GM12878 (cell line): Measurements from ENCODE around the gene ANK3. TPM values are rescaled to one million over a fixed set of nuclear protein-coding genes. Genes with fewer than 3 reads are reported as not detected.

Experiments used
- ATAC-seq: fragments of 200-7000 bp; cut with Tn5 transposase; 3 replicates; pipeline ENCODE4 v1.9.1; 2020; ENCODE audit warnings: mild to moderate bottlenecking, moderate library complexity
- BruUV-seq: library from RNA; stranded (reverse); fragments of 400-500 nt; replicated peaks from 2 replicates; lab custom pipeline; 2021; lab: Mats Ljungman, UMichigan
- CTCF ChIA-PET: fragments of 300-600 bp; sonication (Branson Sonifier 250); formaldehyde crosslinking; extraction: SDS; loops from one replicate; lab custom pipeline; 2021; ENCODE audit warnings: inconsistent platforms; lab: Yijun Ruan, JAX
- POLR2A ChIA-PET: fragments of 350-600 bp; formaldehyde crosslinking; extraction: SDS; loops from one replicate; lab custom pipeline; 2021; ENCODE audit warnings: inconsistent platforms; lab: Charles Lee
- RAD21 ChIA-PET: fragments of 300-600 bp; sonication (Branson Sonifier 250); formaldehyde crosslinking; loops from one replicate; lab custom pipeline; 2023; ENCODE audit warnings: antibody characterized with exemption; ENCODE audit not compliant: unreplicated experiment; lab: Charles Lee
- SMC1A ChIA-PET: fragments of 300-600 bp; sonication (Branson Sonifier 250); formaldehyde crosslinking; loops from one replicate; lab custom pipeline; 2023; ENCODE audit not compliant: unreplicated experiment, uncharacterized antibody; lab: Charles Lee
- DNase-seq: peaks from one replicate; pipeline ENCODE4 v3.0.0-alpha.2; 2011; ENCODE audit warnings: low read depth, low spot score
- FAIRE-seq: peaks from 3 replicates; lab custom pipeline; 2011; peaks lifted over from hg19 to GRCh38; lab: Jason Lieb, UNC
- H2AFZ ChIP-seq: 2 replicates; pipeline ENCODE4 v1.6.0; 2011; ENCODE audit warnings: low read depth, low read length, control low read depth; ENCODE audit not compliant: control insufficient read depth
- H3K27ac ChIP-seq: 2 replicates; pipeline ENCODE4 v1.5.1; 2011; ENCODE audit warnings: control low read depth; ENCODE audit not compliant: control insufficient read depth, insufficient read depth
- H3K27me3 ChIP-seq, 2 experiments: replicated peaks in 1 of 2; 2 replicates each; pipeline versions ENCODE4 v1.6.0 to v1.6.1; 2011; ENCODE audit warnings: low read length in 1 of 2; ENCODE audit not compliant: control insufficient read depth in 2 of 2, insufficient read depth in 2 of 2
- H3K36me3 ChIP-seq, 2 experiments: 2 replicates each; pipeline ENCODE4 v1.5.1; 2011; ENCODE audit warnings: low read length in 1 of 2; ENCODE audit not compliant: control insufficient read depth in 2 of 2, insufficient read depth in 2 of 2
- H3K4me1 ChIP-seq: 2 replicates; pipeline ENCODE4 v1.6.1; 2011; ENCODE audit warnings: mild to moderate bottlenecking, low read length, moderate library complexity, mixed read lengths; ENCODE audit not compliant: control insufficient read depth, insufficient read depth
- H3K4me2 ChIP-seq: 2 replicates; pipeline ENCODE4 v1.6.0; 2011; ENCODE audit warnings: control low read depth; ENCODE audit not compliant: control insufficient read depth, insufficient read depth
- H3K4me3 ChIP-seq: fragments of 200-600 bp; sonication (generic); 2 replicates; pipeline ENCODE4 v1.5.1; 2016
- H3K79me2 ChIP-seq: 2 replicates; pipeline ENCODE4 v1.6.0; 2011; ENCODE audit warnings: low read length; ENCODE audit not compliant: control insufficient read depth, insufficient read depth
- H3K9ac ChIP-seq: 2 replicates; pipeline ENCODE4 v1.8.0; 2011; ENCODE audit warnings: low read length, control low read depth, mixed read lengths; ENCODE audit not compliant: control insufficient read depth, insufficient read depth
- H3K9me3 ChIP-seq: replicated peaks from 3 replicates; pipeline ENCODE4 v1.5.1; 2011; ENCODE audit warnings: mild to moderate bottlenecking, low read length; ENCODE audit not compliant: control insufficient read depth, insufficient read depth
- H4K20me1 ChIP-seq: 2 replicates; pipeline ENCODE4 v1.6.0; 2011; ENCODE audit not compliant: control insufficient read depth, insufficient read depth
- ASH2L ChIP-seq: fragments of 300-600, 200-600 bp; sonication (generic); IDR thresholded peaks from 2 replicates; pipeline ENCODE4 v1.6.1; 2017; ENCODE audit warnings: low read depth, mild to moderate bottlenecking, borderline replicate concordance
- ATF7 ChIP-seq: fragments of 450-650 bp; IDR thresholded peaks from 2 replicates; pipeline ENCODE4 v1.6.1; 2016; ENCODE audit warnings: low read depth, mild to moderate bottlenecking
- BRCA1 ChIP-seq: IDR thresholded peaks from 2 replicates; pipeline ENCODE4 v1.6.1; 2011; ENCODE audit warnings: low read depth, low read length, improper control_type of control experiment
- FOXM1 ChIP-seq: IDR thresholded peaks from 2 replicates; pipeline ENCODE4 v1.6.1; 2012; ENCODE audit warnings: low read depth, mild to moderate bottlenecking, inconsistent platforms, low read length, moderate library complexity
- GABPA ChIP-seq: IDR thresholded peaks from 2 replicates; pipeline ENCODE4 v1.6.1; 2014; ENCODE audit warnings: antibody characterized with exemption, low read depth, mild to moderate bottlenecking, inconsistent platforms
- KAT2A ChIP-seq: conservative IDR thresholded peaks from 2 replicates; pipeline ENCODE4 v1.6.1; 2011; ENCODE audit warnings: low read depth, low read length; ENCODE audit not compliant: control insufficient read depth
- MTA3 ChIP-seq: IDR thresholded peaks from 2 replicates; pipeline ENCODE4 v1.6.1; 2012; ENCODE audit warnings: low read length, inconsistent platforms, borderline replicate concordance
- MXI1 ChIP-seq: fragments of 150-350 bp; IDR thresholded peaks from 2 replicates; pipeline ENCODE4 v1.6.1; 2011; ENCODE audit warnings: low read depth, mild to moderate bottlenecking, inconsistent platforms, low read length, improper control_type of control experiment
- MYB ChIP-seq: fragments of 150-350 bp; IDR thresholded peaks from 2 replicates; pipeline ENCODE4 v1.6.1; 2014; ENCODE audit warnings: mild to moderate bottlenecking, low read depth, low read length, borderline replicate concordance
- POU2F2 ChIP-seq: IDR thresholded peaks from 3 replicates; pipeline ENCODE4 v1.6.1; 2011; ENCODE audit warnings: low read depth, mild to moderate bottlenecking, low read length, borderline replicate concordance
- RUNX3 ChIP-seq: IDR thresholded peaks from 2 replicates; pipeline ENCODE4 v1.6.1; 2012; ENCODE audit warnings: low read length, inconsistent platforms
- SIN3A ChIP-seq: IDR thresholded peaks from 2 replicates; pipeline ENCODE4 v1.6.1; 2012; ENCODE audit warnings: low read depth, low read length, improper control_type of control experiment
- SREBF1 ChIP-seq: IDR thresholded peaks from 2 replicates; pipeline ENCODE4 v1.6.1; 2012; ENCODE audit warnings: mild to moderate bottlenecking, low read length
- SREBF2 ChIP-seq: IDR thresholded peaks from 2 replicates; pipeline ENCODE4 v1.6.1; 2012; ENCODE audit warnings: mild to moderate bottlenecking, low read length
- TBL1XR1 ChIP-seq: IDR thresholded peaks from 2 replicates; pipeline ENCODE4 v1.6.1; 2012; ENCODE audit warnings: low read depth, low read length, improper control_type of control experiment
- ZBTB4 ChIP-seq: fragments of 450-650 bp; formaldehyde crosslinking; IDR thresholded peaks from 2 replicates; pipeline ENCODE4 v1.4.0; 2022; ENCODE audit warnings: mild to moderate bottlenecking, moderate library complexity
- ZNF207 ChIP-seq: fragments of 450-650 bp; IDR thresholded peaks from 2 replicates; pipeline ENCODE4 v1.6.1; 2014; ENCODE audit warnings: antibody characterized with exemption, mild to moderate bottlenecking, borderline replicate concordance
- ZNF217 ChIP-seq: fragments of 450-650 bp; IDR thresholded peaks from 2 replicates; pipeline ENCODE4 v1.6.1; 2017; ENCODE audit warnings: antibody characterized with exemption, mild to moderate bottlenecking
- ZNF24 ChIP-seq: fragments of 450-650 bp; IDR thresholded peaks from 2 replicates; pipeline ENCODE4 v1.6.1; 2017; ENCODE audit warnings: antibody characterized with exemption, mild to moderate bottlenecking
- in situ Hi-C: fragments of 300-500 bp; cut with MboI; formaldehyde crosslinking; loops from 9 replicates; pipeline ENCODE4 v1.14.3; 2018; ENCODE audit warnings: mixed read lengths
- intact Hi-C: fragments of 100-400 bp; cut with micrococcal nuclease; formaldehyde crosslinking; loops from one replicate; pipeline ENCODE4 v1.14.2; 2022; ENCODE audit not compliant: unreplicated experiment
- polyA plus RNA-seq, 11 experiments: library from polyadenylated mRNA; depleted of rRNA in 4 of 11; unstranded in 6 of 11; stranded (reverse) in 5 of 11; fragments of >200 nt; fragmentation: Nextera tagmentation in 4 of 11; fragmentation: Illumina TruSeq in 1 of 11; extraction: Ambion mirVana in 4 of 11; extraction: Trizol in 1 of 11; gene quantifications; 1 replicate in 1 of 11; 2 replicates in 10 of 11; pipeline versions ENCODE4 v1.2.1 to v1.2.3, GENCODE V29; 2011 to 2016; ENCODE audit warnings: inconsistent platforms in 2 of 11, missing spikeins in 2 of 11, low read depth in 1 of 11
- total RNA-seq, 4 experiments: library from RNA; depleted of rRNA in 3 of 4; stranded (reverse); fragments of >200 nt in 3 of 4; fragmentation: Illumina TruSeq in 1 of 4; extraction: Trizol in 1 of 4; gene quantifications; 2 replicates each; pipeline versions ENCODE4 v1.2.1 to v1.2.3, GENCODE V29; 2013 to 2021
- TF ChIP-seq, protein P1 (sequence below): fragments of 450-650 bp; IDR thresholded peaks from 2 replicates; pipeline ENCODE4 v1.6.1; 2017; ENCODE audit warnings: mild to moderate bottlenecking, moderate library complexity

The ANK3 gene
- total and polyA plus RNA-seq, 10 of the 15 experiments (the other 5 are each of a cell fraction or from before 2014, with no cell fraction given), result 0.06 to 0.82 (median 0.20) TPM; not detected in 2

DNA sequence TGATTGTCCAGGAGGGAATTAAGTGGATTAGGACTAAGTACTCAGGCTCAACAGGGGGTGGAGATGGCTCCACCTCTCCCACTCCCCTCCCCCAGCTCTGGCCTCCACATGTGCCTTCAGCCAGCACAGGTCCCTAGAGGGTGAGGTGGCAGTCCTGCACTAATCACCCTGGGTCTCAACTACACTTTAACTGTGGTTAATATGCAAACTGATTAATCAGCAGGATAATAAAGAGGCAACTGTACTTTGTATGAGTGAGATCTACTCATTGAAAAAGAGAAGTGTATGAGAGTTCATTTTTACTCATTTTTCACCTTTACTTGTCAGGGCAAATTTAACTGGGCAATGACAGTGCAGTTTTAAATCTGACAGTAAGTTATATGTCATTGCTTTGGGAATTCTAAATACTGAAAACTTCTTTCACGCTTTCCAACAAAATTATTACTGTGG is 259.5 kb downstream of the ANK3 start (continued):
- TF ChIP-seq ATF7, result no peak
- no peak for TF ChIP-seq MYB
- TF ChIP-seq GABPA, result no peak

- CTCF ChIA-PET, result interaction anchor here (1.6 kb wide), 1 partner anchor 24 kb away, joined by 5 read pairs; no protein-coding TSS in a partner anchor
- H3K9me3 ChIP-seq, result no peaks in the 10 kb centered on the region
- FAIRE-seq (no peak), ATAC-seq (no peak), DNase-seq (no peak)
- H4K20me1 ChIP-seq, result no peaks in the 10 kb centered on the region
- H3K4me2 ChIP-seq, result no peak overlapping the region
- intact Hi-C loops (no loop called here), in situ Hi-C loops (no loop called here)
- no TSS peak for BruUV-seq
- H3K36me3 ChIP-seq, result no peaks in the 10 kb centered on the region
- POLR2A ChIA-PET, result no interaction called here
- RAD21 ChIA-PET, result no interaction called here
- H3K27ac ChIP-seq, result no peak overlapping the region
- H3K4me1 ChIP-seq, result no peaks in the 10 kb centered on the region
- SMC1A ChIA-PET, result no interaction called here
- no peaks in the 10 kb centered on the region for H3K27me3 ChIP-seq
- H2AFZ ChIP-seq, result no peak overlapping the region
- no peak overlapping the region for H3K9ac ChIP-seq
- H3K4me3 ChIP-seq, result no peak overlapping the region
- H3K79me2 ChIP-seq, result no peaks in the 10 kb centered on the region
- TF ChIP-seq, protein P1, sequence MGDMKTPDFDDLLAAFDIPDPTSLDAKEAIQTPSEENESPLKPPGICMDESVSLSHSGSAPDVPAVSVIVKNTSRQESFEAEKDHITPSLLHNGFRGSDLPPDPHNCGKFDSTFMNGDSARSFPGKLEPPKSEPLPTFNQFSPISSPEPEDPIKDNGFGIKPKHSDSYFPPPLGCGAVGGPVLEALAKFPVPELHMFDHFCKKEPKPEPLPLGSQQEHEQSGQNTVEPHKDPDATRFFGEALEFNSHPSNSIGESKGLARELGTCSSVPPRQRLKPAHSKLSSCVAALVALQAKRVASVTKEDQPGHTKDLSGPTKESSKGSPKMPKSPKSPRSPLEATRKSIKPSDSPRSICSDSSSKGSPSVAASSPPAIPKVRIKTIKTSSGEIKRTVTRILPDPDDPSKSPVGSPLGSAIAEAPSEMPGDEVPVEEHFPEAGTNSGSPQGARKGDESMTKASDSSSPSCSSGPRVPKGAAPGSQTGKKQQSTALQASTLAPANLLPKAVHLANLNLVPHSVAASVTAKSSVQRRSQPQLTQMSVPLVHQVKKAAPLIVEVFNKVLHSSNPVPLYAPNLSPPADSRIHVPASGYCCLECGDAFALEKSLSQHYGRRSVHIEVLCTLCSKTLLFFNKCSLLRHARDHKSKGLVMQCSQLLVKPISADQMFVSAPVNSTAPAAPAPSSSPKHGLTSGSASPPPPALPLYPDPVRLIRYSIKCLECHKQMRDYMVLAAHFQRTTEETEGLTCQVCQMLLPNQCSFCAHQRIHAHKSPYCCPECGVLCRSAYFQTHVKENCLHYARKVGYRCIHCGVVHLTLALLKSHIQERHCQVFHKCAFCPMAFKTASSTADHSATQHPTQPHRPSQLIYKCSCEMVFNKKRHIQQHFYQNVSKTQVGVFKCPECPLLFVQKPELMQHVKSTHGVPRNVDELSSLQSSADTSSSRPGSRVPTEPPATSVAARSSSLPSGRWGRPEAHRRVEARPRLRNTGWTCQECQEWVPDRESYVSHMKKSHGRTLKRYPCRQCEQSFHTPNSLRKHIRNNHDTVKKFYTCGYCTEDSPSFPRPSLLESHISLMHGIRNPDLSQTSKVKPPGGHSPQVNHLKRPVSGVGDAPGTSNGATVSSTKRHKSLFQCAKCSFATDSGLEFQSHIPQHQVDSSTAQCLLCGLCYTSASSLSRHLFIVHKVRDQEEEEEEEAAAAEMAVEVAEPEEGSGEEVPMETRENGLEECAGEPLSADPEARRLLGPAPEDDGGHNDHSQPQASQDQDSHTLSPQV, result no peak
- TF ChIP-seq TBL1XR1, result no peak
- TF ChIP-seq ZNF217, result no peak
- no peak for TF ChIP-seq KAT2A
- TF ChIP-seq RUNX3, result no peak
- TF ChIP-seq SIN3A, result no peak
- TF ChIP-seq ZBTB4 (CRISPR knock-in tag), result no peak
- TF ChIP-seq MTA3, result no peak
- TF ChIP-seq BRCA1, result no peak
- no peak for TF ChIP-seq SREBF1
- no peak for TF ChIP-seq POU2F2
- TF ChIP-seq MXI1, result no peak
- no peak for TF ChIP-seq ZNF207
- no peak for TF ChIP-seq SREBF2
- no peak for TF ChIP-seq FOXM1
- TF ChIP-seq ASH2L, result no peak
- TF ChIP-seq ZNF24, result no peak
These were observed 263.8 kb downstream of the ANK3 start for GRCh38 chr10:60125895-60126294.
